ENCODE measurements around the gene PDK3.

- TF ChIP-seq EZH2 (IDR thresholded peaks at IDR 0.05; ENCODE audit: insufficient read depth, poor library complexity, severe bottlenecking) = no peak
- TF ChIP-seq EZH2phosphoT487 (IDR thresholded peaks at IDR 0.05; ENCODE audit: insufficient read depth, low read depth) = no peak
Measured at GRCh38 chrX:24478509-24478908, 13.4 kb downstream of the PDK3 start.

All from GM23248 (cell line).